Endometrial microvascular endothelial cells (primary cell): ENCODE measurements around the gene CHTOP. TPM values are rescaled to one million over a fixed set of nuclear protein-coding genes. Genes with fewer than 3 reads are reported as not detected.

ENCODE experiments used
- in situ Hi-C: cut with HindIII; loops from 2 replicates; pipeline ENCODE4 v1.10.0; 2017; ENCODE audit warnings: low sequenced_read_pairs, low pct_unique_long_range_greater_than_20kb; ENCODE audit errors: inconsistent ontology term
- total RNA-seq: library from RNA; depleted of rRNA; stranded (reverse); fragments of >200 nt; gene quantifications from one replicate; pipeline ENCODE4 v1.2.3, GENCODE V29; 2015; ENCODE audit errors: inconsistent ontology term

Gene CHTOP
- total RNA-seq, 1 donor from 2014 or later, result 28.2 TPM

DNA sequence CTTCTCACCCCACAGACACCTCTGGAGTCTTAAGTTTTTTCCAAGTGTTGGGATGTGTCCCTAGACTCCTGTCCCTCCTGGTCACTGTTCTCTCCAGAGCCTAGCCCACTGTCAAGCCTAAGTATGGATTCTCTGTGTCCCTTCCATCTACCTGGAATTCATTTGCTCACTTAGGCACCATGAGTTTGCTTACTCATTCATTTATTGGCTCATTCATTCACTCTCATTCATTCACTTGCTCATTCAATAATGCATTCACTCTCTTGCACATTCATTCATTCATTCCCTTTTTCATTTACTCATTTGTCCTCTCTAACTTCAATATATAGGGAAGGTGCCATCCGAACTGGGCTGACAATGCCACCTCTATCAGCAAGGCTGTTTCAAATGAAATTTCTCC, 22.5 kb upstream of the CHTOP start:
- in situ Hi-C loops, result no loop called here

DNA sequence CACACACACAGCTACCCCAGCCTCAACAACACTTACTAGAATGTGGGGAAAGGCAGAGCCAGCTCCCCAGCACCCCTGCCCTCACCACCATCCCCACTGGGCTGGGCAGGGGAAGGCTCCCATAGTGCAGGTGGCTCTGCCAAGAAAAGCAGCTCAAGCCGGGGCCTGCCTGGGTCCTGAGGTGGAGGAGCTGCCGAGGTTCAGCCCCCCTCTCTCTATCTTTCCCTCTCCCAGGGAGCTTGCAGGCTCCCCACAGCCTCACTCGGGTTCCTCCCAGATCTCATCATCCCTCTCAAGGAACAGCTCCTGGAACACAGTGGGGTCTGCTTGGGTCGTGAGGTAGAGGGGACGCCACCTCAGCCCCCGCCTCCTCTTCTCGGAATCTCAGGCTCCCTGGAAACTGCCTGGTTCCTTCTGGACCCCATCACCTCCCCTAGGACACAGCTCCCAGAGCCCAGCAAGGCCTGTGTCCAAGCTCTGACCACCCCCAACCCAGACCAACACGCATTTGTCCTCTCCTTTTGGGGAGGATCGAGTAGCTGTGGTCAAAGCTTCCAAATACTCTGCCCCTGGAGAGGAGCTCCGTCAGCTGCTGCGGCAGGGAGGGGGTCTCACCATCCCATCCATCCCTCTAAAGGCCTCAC, 21.6 kb upstream of the CHTOP start:
- in situ Hi-C loops, result no loop called here

DNA sequence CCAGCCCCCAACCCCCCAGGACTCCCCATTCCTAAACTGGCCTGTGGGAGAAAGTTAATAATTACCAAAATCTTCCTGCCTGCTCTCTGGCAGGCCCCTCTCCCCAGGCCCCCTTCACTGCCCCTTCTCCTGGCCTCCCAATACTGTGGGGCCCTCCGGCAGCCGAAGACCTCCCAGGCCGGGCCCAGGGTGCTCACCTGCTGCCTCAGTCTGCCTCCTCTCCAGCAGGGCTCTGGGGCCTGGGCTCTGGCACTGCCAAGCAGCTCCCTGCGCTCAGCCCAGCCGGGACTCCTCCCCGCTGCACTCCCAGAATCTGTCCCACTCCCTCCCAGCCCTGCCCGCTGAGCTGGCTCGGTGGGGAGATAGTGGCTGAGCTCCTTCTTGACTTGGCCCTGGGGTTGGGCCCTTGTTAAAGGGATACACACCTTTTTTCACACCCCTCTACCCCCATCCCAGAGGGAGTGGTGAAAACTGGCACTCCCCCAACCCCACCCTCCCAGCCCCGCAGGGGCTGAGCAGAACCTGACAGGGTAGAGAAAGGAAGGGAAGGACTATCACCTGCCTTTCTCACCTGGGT, 21.0 kb upstream of the CHTOP start, which contains the start of gene S100A16:
TSS of gene S100A16 (minus strand) at position 383 of the 577 bp plus-strand sequence. CDS start 4,986 bp downstream, outside the sequence.
- in situ Hi-C loops, result no loop called here

DNA sequence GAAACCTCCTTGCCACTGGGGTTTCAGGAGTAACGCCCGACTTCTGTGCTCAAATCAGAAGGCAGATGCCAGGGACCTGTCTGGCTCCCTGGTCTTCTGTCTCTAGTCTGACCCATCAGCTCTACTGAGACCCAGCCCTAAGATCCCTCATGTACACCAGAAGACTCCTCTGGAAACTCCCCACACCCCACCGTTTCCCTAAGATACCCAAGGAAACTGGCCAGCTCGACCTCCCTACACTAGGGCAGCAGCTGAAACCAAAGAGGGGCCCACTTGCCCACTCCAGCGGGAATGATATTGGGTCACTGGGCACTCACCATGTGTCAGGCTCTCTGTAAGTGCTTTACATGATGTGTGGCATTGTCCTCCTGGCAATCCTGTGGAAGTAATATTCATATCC, 20.5 kb upstream of the CHTOP start:
- in situ Hi-C loops, result no loop called here

DNA sequence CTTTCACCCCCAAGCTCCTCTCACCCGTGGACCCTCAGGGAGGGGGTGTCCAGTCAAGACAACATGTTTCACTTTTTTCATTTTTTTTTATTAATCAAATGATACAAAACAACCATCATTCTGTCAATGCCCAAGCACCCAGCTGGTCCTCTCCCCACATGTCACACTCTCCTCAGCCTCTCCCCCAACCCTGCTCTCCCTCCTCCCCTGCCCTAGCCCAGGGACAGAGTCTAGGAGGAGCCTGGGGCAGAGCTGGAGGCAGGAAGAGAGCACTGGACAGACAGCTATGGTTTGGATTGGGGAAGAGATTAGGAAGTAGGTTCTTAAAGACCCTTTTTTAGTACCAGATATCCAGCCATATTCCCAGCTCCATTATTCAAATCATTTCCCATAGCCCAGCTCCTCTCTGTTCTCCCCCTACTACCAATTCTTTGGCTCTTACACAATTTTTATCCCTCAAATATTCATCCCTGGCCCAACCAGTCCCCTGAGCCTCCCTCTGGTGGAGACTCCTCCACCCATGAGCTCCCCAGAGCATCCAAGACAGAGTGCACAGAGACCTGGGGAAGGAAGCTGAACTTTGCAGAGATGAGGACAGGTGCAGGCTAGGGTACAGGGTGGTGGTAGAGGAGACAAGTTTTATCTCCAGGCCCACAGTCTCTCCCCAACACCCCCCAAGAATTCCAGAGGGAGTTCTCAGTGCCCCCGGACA, 19.5 kb upstream of the CHTOP start:
- in situ Hi-C loops, result no loop called here

DNA sequence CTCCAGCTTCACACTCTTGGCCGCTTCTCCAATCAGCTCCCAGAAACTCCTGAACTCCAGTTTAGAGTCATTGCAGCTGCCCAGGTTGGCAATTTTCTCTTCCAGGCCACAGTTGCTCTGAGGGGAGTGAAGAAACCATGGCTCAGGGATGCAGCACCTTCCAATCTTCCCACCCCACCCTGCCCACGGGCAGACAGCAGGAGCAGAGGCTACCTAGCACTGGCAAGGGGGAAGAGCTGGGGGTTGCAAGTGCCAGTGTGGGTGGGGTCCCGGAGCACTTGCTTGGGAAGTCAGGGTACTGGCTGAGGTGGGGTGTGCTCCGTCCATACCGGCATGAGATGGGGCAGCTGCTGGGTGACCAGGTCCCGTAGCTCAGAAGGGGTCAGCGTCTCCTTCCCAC, 19.0 kb upstream of the CHTOP start:
- in situ Hi-C loops, result no loop called here

DNA sequence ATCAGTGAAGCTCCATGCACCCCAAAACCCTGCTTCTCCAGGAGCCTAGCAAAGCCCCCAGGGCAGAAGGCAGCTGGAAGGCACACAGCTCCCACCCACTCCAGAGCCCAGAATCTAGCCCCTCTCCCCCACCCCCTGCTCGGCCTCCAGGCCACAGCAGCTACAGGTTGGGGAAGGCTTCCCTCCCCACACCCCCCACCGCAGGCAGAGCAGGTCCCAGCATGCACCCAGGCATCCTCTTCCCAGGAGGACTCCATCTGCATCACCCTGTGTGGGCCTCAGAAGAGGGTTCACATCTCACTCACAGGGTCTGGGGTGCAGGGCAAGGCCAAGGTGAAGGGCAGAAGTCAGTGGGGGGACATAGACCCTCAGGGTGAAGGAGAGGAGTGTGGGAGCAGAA, 18.5 kb upstream of the CHTOP start:
- in situ Hi-C loops, result no loop called here

DNA sequence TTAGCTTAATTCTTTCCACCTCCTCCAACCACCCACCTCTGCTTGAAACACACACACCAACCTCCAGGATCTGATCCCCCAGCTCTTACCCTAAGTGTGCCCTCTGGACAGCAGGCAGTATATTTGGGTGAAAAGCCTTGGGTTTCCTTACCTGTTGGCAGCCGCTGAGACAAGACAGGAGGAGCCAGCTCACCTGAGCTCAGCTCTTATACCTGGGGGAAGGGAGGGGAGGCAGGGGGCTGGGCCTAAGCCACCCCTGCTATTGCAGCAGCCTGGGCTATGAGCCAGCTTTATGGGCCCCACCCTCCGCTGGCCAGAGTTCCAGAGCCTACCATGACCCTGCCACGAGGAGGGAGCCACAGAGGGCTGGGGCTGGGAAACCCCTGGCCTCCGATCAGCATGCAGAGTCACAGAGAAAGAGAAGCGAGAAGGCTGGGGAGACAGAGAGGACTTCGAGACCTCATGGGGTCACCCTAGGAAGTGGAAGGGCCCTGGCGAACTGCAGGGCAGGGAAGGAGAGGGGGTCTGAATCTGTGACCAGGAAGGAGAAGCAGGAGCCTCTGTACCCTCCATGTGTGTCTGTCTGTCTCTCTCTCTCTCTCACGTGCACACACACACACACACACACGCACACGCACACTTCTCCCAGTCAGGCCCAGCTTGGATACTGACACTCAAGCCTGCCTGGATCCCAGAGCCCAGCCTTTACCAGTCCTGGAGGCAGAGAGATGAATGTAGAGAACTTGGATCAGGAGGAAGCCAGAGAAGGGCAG, 17.5 kb upstream of the CHTOP start, which contains the start of gene S100A14:
TSS of gene S100A14 (minus strand) at position 182 of the 773 bp plus-strand sequence. CDS start 467 bp downstream, outside the sequence.
- in situ Hi-C loops, result no loop called here

DNA sequence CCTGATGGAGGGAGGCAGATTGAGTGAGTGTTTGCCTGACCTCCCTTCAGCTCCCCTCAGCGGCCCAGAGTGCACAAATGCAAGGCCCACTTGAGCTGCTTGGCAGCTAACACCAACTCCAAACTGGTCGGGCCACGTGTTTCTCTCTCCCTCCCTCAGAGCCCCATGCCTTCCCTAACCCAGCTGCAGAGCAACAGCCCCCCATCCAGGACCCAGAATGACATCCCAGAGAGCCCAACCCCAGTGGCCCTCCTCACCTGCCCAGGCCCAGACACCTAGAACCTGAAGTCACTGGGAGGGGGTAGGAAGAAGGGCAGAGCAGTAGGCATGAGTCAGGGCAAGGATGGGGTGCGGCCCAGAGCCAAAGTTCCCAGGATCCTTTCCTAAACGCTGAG, 17.0 kb upstream of the CHTOP start:
- in situ Hi-C loops, result no loop called here

DNA sequence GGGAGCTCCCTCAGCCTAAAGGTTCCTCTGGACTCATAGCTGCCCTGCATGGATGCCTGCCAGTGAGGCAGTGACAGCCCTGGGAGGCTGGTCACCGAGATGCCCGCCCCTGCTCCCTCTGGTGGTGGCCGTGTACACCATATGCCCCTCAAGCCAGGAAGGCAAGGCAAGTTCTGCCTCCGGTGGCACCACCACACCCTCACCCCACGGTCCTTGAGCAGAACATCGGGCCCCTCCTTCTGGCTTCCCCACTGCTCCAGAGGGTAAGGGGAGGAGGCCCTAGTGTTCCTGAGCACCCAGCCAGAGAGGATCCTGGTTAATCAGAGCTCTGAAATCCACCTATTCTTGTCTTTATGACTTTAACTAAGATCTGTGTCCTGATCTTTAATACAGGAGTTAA, 16.2 kb upstream of the CHTOP start:
- in situ Hi-C loops, result no loop called here

DNA sequence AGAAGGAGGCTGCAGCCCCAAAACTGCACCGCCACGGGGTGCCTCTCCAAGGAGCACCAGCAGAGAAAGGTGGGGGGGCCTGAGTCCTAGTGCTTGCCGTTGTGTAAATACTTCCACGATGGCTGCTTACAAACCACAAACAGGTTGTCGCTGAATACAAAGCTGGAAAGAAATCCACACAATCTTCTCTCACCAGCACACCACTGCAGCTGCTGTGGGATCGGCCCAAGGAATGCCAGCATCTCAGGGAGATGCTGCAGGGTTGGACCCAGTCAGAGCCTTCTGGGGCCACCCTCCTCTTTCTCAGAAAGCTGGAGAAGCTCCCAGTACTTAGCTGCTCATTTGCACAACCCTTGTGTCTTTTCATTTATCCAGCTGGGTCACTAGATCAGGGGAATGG, 14.7 kb upstream of the CHTOP start:
- in situ Hi-C loops, result no loop called here

DNA sequence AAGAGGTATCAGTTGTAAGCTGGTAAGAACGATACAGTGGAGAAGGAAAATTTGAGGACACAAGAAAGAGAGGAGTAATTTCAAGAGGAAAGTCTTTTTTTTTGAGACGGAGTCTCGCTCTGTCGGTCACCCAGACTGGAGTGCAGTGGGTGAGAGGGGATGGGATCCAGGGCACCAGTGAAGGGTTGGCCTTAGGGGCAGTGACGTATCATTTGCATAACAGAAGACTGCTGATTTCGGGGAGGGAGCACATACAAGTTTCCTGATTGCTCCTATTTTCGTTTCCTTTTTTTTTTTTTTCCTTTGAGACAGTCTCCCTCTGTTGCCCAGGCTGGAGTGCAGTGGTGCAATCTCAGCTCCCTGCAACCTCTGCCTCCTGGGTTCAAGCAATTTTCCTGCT, 10.8 kb upstream of the CHTOP start:
- in situ Hi-C loops, result no loop called here

DNA sequence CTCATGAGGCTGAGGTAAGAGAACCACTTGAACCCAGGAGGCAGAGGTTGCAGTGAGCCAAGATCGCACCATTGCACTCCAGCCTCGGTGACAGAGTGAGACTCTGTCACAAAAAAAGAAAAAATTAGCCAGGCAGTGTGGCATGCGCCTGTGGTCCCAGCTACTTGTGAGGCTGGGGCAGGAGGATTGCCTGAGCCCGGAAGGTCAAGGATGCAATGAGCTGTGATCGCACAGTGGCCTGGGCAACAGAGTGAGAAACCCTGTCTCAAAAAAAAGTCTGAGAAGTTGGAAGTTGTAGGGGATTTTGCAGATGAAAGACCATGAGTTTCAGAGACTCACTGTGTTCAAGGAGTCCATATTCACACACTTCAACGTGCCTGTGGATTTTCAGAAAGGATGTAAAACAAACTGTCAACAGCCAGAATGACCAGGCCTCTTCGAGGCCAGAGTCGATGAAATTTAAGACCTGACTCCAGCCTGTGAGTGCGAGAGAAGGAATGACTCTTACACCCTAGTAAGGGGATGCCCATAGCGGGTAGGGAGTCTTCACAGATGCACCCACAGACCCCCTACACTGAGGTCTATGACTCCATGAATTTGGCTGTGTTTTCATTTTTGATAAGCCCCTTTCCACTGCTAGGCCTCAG, 8.8 kb upstream of the CHTOP start:
- in situ Hi-C loops, result no loop called here

DNA sequence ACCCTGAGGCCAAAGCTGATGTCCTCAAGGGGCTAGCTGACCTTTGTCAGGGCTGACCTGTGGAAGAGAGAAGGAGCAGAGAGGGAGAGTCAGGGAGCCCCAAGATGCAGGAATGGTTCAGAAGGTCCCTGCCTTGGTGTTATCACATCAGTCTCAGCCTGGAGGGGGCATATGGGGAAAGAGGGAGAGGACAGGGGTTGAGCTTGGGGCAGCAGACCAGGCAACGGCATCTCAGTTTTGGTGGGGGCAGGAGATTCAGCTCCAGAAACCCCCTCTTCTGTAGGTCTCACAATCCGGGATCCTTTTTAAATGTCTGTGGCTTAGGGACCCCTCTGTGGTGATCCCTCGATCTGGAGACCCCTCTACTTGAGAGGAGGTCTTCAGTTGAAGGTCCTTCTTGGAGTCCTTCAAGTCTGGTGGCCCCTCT, 7.4 kb upstream of the CHTOP start:
- in situ Hi-C loops, result no loop called here

DNA sequence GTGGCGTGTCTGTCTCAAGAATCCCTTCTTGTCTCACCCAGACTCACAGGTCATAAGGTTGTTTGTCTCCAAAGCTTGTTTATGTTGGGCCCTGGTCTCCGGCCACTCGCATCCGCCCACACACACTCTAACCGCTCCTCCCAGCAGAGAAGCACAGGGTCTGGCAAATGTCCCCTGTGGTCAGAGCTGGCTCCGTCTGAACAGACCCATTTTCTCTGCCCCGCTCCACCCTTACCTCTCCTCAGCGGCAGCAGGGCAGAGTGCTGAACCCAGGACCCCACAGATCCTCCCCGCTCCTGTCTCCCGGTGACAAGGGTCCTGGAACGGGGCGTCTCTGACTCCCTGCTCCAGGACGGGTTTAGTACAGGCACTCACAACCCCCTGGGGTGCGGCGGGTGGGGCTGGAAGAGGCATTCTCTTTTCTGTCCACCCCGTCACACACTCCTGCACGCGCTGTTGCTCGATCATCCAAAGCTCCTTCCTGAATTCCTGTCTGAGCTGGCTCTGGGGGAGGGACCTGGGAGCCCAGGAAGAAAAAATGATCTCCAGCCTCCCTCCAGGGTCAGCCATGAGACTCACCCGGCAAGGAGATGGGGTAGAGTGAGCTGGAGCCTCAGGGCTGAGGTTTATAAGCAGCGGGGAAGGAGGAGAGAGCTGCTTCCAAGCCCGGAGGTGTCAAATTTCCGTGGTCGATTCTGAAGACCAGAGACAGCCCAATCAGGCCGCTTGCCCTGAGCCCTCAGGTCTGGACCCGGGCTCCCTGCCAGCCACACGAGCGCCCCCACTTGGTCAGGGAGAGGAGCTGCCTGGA, 6.8 kb upstream of the CHTOP start, which contains the start of gene S100A13:
TSS of gene S100A13 (minus strand) at position 602 of the 811 bp plus-strand sequence. CDS start 1,033 bp downstream, outside the sequence.
- in situ Hi-C loops, result no loop called here

DNA sequence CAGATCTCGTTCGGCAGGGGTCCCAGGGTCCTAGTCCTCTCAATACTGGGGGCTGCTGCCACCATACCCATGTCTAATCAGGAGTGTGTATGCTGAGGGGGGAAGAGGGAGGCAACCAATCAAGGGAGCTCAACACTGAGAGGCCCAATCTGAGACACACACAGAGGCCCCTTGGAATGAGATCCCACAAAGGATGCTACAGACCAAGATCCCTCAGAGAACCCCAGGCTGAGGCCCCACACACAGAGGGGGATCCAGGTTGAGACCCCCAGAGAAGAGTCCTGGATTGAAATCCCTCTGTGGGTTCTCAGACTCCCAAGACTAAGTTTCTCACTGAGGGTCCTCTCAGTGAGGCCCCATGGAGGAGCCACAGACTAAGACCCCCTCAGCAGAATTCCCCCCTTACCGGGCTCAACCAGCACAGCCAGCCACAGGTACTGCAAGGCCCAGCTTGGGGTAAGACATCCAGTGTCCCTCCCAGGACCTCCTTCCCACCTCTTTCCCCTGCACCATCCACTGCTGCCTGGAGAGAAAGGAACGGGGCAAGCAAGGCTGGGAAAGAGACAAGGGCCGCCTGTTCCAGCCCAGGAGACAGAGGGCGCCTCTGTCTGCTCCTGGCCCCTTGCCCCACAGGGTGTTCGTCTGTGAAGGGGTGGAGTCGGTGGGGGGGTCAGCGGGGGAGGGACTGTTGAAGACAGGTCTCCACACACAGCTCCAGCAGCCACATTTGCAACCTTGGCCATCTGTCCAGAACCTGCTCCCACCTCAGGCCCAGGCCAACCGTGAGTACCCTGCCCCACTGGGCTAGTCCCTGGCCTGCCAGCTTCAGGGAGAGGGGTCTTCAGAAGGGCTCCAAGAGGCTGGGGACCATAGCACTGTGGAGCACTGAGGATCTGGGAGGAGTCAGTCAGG, 5.9 kb upstream of the CHTOP start, which contains the start of gene S100A1:
TSS of gene S100A1 (plus strand) at position 720 of the 912 bp plus-strand sequence. CDS start 2,088 bp downstream, outside the sequence.
- in situ Hi-C loops, result no loop called here
